SK-N-SH treated with all-trans-retinoic acid at 6 μM for 48 hours (cell line): ENCODE data around the gene WDSUB1.

Experiments
- ATAC-seq: fragments of 200-7000 bp; cut with Tn5 transposase; 3 replicates; pipeline ENCODE4 v1.9.1; 2020; ENCODE audit warnings: mild to moderate bottlenecking, moderate library complexity
- BACH2 ChIP-seq: fragments of 250-450 bp; sonication (Bioruptor Pico); IDR thresholded peaks from 2 replicates; pipeline ENCODE4 v1.9.0; 2021; ENCODE audit warnings: mild to moderate bottlenecking, borderline replicate concordance
- CSDC2 ChIP-seq: fragments of 250-450 bp; sonication (Bioruptor Pico); IDR thresholded peaks from 2 replicates; pipeline ENCODE4 v1.5.0; 2020; ENCODE audit warnings: mild to moderate bottlenecking, moderate library complexity
- CSRNP3 ChIP-seq: fragments of 250-450 bp; sonication (Bioruptor Pico); IDR thresholded peaks from 2 replicates; pipeline ENCODE4 v1.5.1; 2021; ENCODE audit warnings: mild to moderate bottlenecking, moderate library complexity
- ESRRG ChIP-seq: fragments of 250-450 bp; sonication (Bioruptor Pico); IDR thresholded peaks from 2 replicates; pipeline ENCODE4 v1.6.1; 2021; ENCODE audit warnings: mild to moderate bottlenecking
- GLIS3 ChIP-seq: fragments of 250-450 bp; sonication (Bioruptor Pico); IDR thresholded peaks from 2 replicates; pipeline ENCODE4 v1.5.0; 2020; ENCODE audit warnings: mild to moderate bottlenecking, moderate library complexity
- OSR1 ChIP-seq: fragments of 250-450 bp; sonication (Bioruptor Pico); IDR thresholded peaks from 2 replicates; pipeline ENCODE4 v1.8.0; 2022; ENCODE audit warnings: moderate library complexity, mild to moderate bottlenecking, inconsistent platforms
- PATZ1 ChIP-seq: fragments of 250-450 bp; sonication (Bioruptor Pico); IDR thresholded peaks from 2 replicates; pipeline ENCODE4 v1.8.0; 2020; ENCODE audit warnings: mild to moderate bottlenecking, moderate library complexity, borderline replicate concordance
- PPARA ChIP-seq: fragments of 250-450 bp; sonication (Bioruptor Pico); IDR thresholded peaks from 2 replicates; pipeline ENCODE4 v1.5.0; 2020; ENCODE audit warnings: mild to moderate bottlenecking, borderline replicate concordance
- RARB ChIP-seq: fragments of 250-450 bp; sonication (Bioruptor Pico); IDR thresholded peaks from 2 replicates; pipeline ENCODE4 v1.8.0; 2021; ENCODE audit warnings: mild to moderate bottlenecking, moderate library complexity
- SNAI2 ChIP-seq: fragments of 250-450 bp; sonication (Bioruptor Pico); IDR thresholded peaks from 2 replicates; pipeline ENCODE4 v1.5.0; 2020; ENCODE audit warnings: mild to moderate bottlenecking, moderate library complexity
- TCF4 ChIP-seq: fragments of 250-450 bp; sonication (Bioruptor Pico); IDR thresholded peaks from 2 replicates; pipeline ENCODE4 v1.8.0; 2021; ENCODE audit warnings: mild to moderate bottlenecking, moderate library complexity, borderline replicate concordance
- TOX ChIP-seq: fragments of 250-450 bp; sonication (Bioruptor Pico); IDR thresholded peaks from 2 replicates; pipeline ENCODE4 v1.8.0; 2021; ENCODE audit warnings: mild to moderate bottlenecking, moderate library complexity, borderline replicate concordance
- ZC3H10 ChIP-seq: fragments of 250-450 bp; sonication (Bioruptor Pico); IDR thresholded peaks from 2 replicates; pipeline ENCODE4 v1.5.1; 2021; ENCODE audit warnings: mild to moderate bottlenecking, moderate library complexity
- ZFP3 ChIP-seq: fragments of 250-450 bp; sonication (Bioruptor Pico); IDR thresholded peaks from 2 replicates; pipeline ENCODE4 v1.5.0; 2020; ENCODE audit warnings: mild to moderate bottlenecking, moderate library complexity
- ZNF565 ChIP-seq: fragments of 450-650 bp; formaldehyde crosslinking; conservative IDR thresholded peaks from 2 replicates; pipeline ENCODE4 v1.5.0; 2020; ENCODE audit warnings: low read depth, mild to moderate bottlenecking, moderate library complexity
- ZNF70 ChIP-seq: fragments of 450-650 bp; formaldehyde crosslinking; IDR thresholded peaks from 2 replicates; pipeline ENCODE4 v1.5.0; 2020; ENCODE audit warnings: mild to moderate bottlenecking, moderate library complexity
- ZNF8 ChIP-seq: fragments of 450-650 bp; formaldehyde crosslinking; IDR thresholded peaks from 2 replicates; pipeline ENCODE4 v1.5.0; 2020; ENCODE audit warnings: mild to moderate bottlenecking, moderate library complexity
- TF ChIP-seq, protein P1 (sequence below): fragments of 250-450 bp; sonication (Bioruptor Pico); IDR thresholded peaks from 2 replicates; pipeline ENCODE4 v1.5.0; 2020; ENCODE audit warnings: mild to moderate bottlenecking, moderate library complexity
- TF ChIP-seq, protein P2 (sequence below): fragments of 250-450 bp; sonication (Bioruptor Pico); IDR thresholded peaks from 2 replicates; pipeline ENCODE4 v1.5.1; 2020; ENCODE audit warnings: low read depth, mild to moderate bottlenecking, moderate library complexity
- TF ChIP-seq, protein P3 (sequence below): fragments of 250-450 bp; sonication (Bioruptor Pico); IDR thresholded peaks from 2 replicates; pipeline ENCODE4 v1.8.0; 2021; ENCODE audit warnings: low read depth, mild to moderate bottlenecking, moderate library complexity, borderline replicate concordance

WDSUB1 gene

GRCh38 chr2:159206736-159207380, 79.6 kb downstream of the WDSUB1 start:
- TF ChIP-seq CSDC2 (CRISPR knock-in tag) (no peak), ZNF70 (CRISPR knock-in tag) (no peak), PPARA (no peak), ZFP3 (CRISPR knock-in tag) (no peak), TOX (CRISPR knock-in tag) (no peak), GLIS3 (CRISPR knock-in tag) (no peak), SNAI2 (CRISPR knock-in tag) (no peak), ZNF8 (CRISPR knock-in tag) (no peak), ZC3H10 (CRISPR knock-in tag) (no peak), ESRRG (CRISPR knock-in tag) (no peak), CSRNP3 (CRISPR knock-in tag) (no peak), BACH2 (no peak), TCF4 (CRISPR knock-in tag) (no peak), OSR1 (CRISPR knock-in tag) (no peak), RARB (no peak), PATZ1 (no peak)
- TF ChIP-seq, protein P1, sequence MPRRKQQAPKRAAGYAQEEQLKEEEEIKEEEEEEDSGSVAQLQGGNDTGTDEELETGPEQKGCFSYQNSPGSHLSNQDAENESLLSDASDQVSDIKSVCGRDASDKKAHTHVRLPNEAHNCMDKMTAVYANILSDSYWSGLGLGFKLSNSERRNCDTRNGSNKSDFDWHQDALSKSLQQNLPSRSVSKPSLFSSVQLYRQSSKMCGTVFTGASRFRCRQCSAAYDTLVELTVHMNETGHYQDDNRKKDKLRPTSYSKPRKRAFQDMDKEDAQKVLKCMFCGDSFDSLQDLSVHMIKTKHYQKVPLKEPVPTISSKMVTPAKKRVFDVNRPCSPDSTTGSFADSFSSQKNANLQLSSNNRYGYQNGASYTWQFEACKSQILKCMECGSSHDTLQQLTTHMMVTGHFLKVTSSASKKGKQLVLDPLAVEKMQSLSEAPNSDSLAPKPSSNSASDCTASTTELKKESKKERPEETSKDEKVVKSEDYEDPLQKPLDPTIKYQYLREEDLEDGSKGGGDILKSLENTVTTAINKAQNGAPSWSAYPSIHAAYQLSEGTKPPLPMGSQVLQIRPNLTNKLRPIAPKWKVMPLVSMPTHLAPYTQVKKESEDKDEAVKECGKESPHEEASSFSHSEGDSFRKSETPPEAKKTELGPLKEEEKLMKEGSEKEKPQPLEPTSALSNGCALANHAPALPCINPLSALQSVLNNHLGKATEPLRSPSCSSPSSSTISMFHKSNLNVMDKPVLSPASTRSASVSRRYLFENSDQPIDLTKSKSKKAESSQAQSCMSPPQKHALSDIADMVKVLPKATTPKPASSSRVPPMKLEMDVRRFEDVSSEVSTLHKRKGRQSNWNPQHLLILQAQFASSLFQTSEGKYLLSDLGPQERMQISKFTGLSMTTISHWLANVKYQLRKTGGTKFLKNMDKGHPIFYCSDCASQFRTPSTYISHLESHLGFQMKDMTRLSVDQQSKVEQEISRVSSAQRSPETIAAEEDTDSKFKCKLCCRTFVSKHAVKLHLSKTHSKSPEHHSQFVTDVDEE (CRISPR knock-in tag): no peak
- TF ChIP-seq, protein P2, sequence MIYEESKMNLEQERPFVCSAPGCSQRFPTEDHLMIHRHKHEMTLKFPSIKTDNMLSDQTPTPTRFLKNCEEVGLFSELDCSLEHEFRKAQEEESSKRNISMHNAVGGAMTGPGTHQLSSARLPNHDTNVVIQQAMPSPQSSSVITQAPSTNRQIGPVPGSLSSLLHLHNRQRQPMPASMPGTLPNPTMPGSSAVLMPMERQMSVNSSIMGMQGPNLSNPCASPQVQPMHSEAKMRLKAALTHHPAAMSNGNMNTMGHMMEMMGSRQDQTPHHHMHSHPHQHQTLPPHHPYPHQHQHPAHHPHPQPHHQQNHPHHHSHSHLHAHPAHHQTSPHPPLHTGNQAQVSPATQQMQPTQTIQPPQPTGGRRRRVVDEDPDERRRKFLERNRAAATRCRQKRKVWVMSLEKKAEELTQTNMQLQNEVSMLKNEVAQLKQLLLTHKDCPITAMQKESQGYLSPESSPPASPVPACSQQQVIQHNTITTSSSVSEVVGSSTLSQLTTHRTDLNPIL: no peak
- ATAC-seq: no peak

DNA sequence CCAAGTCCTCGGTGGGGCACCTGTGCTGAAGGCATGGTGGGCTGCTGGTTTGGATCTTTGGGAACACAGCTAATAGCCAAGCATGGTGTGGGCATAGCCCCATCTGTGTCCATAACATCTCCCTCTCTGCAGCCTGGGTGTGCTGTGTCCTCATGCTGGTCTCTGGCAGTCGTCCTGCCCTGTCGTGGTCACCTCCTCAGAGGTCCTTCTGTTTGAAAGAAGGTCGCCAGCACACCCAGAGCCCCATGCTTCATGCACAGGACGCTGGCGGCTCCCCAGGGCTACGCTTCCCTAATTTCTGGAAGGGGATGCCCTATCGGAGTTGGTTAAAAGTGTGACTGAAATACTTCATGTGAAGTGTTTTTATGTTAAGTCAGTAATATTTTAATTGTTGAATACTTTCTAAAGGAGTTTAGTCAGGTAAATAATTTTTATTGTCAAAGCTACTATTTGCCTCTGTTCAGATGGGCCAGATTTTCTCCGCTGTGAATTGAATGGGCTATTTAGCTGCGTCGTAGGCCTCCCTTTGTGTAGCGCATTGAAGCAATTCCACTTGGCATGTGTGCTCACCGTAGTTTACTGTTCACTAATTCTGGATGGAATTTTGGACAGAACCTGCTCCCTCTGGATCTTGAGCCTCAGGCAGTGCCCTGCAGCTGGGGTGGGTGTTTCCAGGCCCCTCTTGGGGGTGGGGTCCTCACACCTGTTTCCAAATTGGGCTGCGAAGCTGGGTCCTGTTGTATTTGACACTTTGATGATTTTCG, 81.9 kb downstream of the WDSUB1 start:
- no peak for ATAC-seq
- TF ChIP-seq CSDC2 (CRISPR knock-in tag) (no peak), TCF4 (CRISPR knock-in tag) (no peak), ZNF565 (no peak), BACH2 (no peak), SNAI2 (CRISPR knock-in tag) (no peak), PPARA (no peak), ZNF70 (CRISPR knock-in tag) (no peak), CSRNP3 (CRISPR knock-in tag) (no peak), PATZ1 (no peak), OSR1 (CRISPR knock-in tag) (no peak), ZC3H10 (CRISPR knock-in tag) (no peak), GLIS3 (CRISPR knock-in tag) (no peak)
- TF ChIP-seq, protein P3, sequence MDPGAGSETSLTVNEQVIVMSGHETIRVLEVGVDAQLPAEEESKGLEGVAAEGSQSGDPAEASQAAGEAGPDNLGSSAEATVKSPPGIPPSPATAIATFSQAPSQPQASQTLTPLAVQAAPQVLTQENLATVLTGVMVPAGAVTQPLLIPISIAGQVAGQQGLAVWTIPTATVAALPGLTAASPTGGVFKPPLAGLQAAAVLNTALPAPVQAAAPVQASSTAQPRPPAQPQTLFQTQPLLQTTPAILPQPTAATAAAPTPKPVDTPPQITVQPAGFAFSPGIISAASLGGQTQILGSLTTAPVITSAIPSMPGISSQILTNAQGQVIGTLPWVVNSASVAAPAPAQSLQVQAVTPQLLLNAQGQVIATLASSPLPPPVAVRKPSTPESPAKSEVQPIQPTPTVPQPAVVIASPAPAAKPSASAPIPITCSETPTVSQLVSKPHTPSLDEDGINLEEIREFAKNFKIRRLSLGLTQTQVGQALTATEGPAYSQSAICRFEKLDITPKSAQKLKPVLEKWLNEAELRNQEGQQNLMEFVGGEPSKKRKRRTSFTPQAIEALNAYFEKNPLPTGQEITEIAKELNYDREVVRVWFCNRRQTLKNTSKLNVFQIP: no peak
- TF ChIP-seq, protein P2: no peak
